ENCODE data around the gene PFKFB1.

The PFKFB1 gene

DNA sequence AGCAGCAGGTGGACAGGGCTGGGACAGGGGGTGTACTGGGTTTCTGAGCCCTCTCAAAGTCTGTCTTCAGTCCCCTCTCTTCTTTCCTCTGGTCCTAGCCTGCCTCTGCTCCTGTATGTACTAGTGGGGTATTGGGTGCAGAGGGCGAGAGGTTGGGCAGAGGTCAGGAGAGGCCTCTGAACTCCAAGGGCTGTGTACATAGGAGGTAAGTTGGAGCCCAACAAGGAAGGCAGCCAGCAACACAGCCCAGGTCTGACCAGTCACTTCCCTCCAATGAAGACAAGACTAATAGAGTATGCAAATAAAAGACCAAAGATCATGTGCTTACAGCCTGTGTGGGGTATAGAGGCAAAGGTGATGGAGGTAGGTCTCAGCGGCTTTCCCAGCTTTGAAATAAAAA lies at the start of gene PFKFB1:
Gene PFKFB1, minus strand, starts transcription at position 90 of the 400 bp plus-strand sequence. CDS start 181 bp downstream, outside the sequence.
- DNase-seq, result no peak

DNA sequence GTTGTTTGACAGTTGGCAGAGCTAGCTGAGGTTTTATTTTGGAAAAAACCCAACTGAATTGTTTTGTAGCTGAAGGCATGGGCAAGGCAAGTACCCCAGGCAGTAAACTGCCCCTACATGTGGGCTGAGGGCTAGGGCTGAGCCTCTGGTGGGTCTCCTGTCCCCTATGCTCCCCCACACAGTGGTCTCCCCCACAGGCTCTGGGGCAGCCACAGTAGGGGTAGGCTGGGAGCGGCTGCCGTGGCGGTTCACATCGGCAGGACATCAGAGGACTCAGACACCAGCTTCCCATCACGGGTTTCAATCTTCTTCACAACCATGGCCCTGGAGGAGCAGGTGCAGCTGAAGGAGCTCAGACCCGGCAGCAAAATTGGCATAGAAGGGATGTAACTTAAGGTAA lies 47.5 kb upstream of the PFKFB1 start:
- DNase-seq, result no peak

DNA sequence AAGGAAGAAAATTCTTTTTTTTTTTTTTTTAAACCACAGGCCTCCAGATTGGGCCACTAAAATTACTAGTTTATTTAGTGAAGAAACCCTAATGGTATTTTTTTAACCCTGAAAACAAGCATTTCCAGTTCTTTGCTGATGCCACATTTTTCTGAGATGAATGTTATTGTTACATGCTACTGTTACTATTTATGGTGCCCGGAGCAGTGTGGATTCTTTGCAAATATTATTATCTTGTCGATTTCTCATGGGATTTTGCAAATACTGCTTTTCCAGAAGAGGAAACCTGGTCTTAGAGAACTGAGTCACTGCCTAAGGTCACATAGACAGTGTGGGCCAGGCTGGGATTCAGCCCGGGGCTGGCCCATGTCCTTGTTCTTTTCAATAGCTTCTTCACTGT lies 45.5 kb upstream of the PFKFB1 start:
- no peak for DNase-seq

DNA sequence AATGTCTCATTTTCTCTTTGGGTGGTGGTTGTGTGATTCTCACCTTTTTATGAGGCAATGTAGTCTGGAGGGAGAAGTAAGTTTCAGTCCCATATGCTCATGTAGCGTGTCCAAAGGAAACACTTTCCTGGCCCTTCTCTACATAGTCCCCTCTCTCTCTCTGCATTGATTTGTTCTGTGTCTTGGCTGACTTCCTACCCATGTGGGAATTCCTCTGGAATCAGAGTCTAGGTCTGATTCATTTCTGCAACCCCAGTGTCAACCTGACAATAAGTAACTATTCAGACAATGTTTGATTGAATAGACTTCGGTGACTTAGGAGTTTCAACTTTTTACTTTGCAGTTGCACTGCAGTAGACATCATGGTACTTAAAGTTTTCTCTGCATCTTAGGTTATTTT lies 39.4 kb upstream of the PFKFB1 start:
- no peak for DNase-seq

DNA sequence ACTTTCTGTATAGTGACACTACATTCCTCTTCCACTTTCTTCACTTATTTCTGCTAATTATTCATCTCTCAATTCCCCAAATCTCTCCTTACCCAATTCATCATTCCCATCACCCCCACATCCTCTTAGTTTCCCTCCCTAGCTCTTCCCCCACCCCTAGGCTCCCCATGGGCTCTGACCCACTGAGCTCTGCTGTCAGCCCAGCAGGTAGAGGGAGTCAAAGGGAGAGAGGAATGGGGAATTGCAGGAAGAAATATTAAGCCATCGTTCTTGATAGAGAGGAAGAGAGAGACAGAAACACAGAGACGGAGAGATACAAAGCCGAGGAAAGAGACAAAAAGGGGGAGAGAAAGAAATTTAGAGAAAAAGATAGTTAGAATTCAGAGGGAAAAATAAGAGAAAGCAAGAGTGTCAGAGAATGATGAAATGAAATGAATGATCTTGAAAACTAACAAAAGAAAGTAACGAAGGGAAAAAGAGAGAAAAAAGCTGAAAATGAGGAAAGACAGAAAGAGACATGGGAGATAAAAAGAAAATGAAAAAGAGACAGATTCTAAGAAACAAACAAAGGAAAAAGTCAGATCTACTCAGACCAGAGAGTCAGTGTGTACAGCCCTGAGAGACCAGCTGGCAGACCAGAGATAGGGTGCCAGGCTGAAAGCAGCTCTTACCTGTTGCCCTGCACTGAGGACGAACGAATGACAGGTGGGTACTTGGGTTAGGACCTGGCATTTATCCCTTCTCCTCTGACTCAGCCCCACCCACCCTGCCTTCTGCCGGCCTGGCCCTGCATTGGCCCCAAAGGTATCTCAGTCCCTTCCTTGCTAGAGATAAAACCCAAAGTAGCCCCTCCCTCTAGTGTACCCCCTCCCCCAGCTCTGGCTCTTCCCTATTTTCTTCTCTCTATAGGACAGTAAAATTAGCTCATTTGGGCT lies 36.5 kb upstream of the PFKFB1 start, which contains the start of gene ALAS2:
Gene ALAS2, minus strand, starts transcription at position 707 of the 935 bp plus-strand sequence. CDS start 4,977 bp downstream, outside the sequence.
- no peak for DNase-seq

DNA sequence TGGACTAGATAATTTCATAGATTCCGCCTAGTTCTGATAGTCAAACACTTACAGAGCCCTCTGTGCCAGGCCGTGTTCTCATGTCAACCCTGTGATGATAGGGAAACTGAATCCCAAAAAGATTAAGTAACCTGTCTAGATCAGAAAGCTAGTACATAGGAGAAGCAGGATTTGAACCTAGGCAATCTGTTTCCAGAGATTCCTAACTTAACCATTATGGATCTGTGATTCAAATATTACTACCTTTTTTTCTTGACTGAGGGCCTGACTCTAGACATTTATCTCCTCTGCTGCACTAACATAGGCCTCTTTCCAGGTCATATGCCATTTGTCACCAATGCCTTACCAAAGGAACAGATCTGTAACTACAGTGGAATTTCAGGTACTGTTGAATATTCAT lies 35.3 kb upstream of the PFKFB1 start:
- no peak for DNase-seq

DNA sequence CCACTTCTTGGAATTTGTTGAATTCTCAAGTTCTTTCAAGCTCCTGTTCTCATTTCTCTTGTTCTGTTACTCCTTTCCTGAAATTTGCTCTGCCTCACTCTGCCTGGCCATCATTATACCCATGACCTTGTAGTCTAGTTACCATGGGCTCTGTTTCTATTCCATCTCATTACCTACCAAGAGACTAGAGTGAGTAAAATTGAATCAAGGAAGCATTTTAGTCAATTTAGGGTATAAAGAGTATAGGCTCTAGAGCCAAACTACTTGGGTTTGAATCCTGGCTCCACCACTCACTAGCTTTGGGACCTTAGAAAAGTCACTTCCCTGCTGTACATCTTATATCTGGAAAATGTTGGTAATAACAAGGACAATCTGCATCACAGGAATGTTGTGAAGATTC lies 34.6 kb upstream of the PFKFB1 start:
- no peak for DNase-seq

DNA sequence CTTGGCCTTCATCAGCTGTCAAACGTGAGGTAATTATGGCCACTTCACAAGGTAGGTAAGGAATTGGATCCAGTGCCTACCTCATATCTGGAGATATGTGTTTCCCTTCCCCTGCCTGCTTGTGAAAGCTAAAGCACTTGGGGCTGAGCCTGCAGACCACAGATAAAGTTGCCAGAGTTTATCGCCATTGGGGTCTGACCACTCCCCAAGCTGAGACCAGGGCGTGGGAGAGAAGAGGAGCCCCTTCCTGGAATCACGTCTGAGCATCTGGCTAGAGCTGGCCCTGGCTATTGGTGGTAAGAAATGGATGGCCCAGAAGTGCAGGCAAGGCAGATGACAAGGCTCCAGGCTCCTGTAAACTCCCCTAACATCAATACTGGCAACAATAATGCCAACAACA lies 34.1 kb upstream of the PFKFB1 start:
- no peak for DNase-seq

DNA sequence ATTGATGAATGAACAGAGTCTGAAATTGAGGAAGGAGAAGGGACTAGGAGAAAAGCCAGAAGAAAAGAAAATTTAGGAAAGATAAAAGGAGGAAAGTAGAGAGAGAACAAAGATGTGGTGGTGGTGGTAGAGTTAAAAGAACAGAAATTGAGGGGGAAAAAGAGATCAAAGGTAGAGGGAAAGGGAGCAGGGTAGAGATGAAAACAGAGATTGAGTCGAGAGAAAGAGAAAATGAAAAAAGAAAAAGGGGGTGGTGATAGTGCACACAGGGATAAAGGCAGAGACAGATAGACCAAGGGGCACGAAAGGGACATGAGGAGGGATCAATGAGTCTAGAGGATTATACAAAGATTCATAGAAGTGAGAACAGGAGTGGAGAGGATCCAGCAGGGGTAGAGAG lies 32.9 kb upstream of the PFKFB1 start:
- DNase-seq, result no peak

DNA sequence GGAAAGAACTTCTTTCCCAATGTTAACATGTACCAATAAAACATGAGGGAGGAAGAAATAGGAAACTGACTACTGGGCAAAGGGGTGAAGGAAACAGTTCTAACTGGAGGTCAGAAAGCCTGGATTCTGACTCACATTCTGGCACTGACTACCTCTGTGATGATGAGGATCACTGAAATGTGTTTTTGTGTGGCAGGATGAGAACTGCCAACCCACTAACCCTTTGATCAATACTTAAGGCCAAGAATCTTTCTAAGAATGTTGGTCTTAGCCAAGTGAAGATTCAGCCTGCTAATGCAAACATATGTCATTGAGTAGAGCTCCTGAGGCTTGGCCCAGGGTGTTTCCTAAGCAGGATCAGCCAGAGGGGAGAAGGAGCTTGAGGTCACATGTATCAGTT lies 32.2 kb upstream of the PFKFB1 start:
- no peak for DNase-seq

DNA sequence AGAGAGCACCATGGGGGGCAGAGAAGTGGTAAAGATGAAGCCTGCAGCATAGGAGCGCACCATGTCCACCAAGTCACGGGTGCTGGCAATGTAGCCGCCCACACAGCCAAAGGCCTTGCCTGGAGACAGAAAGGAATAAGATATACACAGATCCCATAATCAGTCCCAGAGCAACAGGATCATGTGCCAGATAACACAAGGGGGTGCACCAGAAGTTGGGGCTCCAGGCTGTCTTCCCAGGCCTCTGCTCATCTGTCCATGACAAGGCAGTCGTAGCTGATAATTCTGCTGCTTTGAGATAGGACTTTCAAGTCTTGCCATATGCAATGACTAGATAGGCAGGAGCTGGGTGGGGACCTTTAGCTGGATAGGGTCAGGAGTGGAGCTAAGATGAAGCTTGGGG lies 20.9 kb upstream of the PFKFB1 start:
- no peak for DNase-seq

DNA sequence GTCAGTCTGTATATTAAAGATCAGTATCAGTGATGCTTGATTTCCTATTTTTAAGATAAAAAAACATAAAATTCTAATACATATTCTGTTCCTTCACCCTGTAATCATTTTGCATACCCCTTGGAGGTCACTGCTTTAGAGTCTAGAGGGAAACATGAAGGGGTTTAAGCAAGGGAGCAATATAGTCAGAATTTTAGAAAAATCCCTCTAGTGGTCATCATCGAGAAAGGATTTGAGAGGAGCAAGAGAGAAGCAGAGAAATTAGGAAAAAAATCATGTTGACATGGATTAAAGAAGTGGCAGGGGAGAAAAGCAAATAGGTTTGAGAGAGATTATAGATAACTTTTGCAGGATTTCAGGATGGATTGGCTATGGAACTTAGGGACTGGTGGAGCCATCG lies 17.3 kb upstream of the PFKFB1 start:
- DNase-seq, result no peak

DNA sequence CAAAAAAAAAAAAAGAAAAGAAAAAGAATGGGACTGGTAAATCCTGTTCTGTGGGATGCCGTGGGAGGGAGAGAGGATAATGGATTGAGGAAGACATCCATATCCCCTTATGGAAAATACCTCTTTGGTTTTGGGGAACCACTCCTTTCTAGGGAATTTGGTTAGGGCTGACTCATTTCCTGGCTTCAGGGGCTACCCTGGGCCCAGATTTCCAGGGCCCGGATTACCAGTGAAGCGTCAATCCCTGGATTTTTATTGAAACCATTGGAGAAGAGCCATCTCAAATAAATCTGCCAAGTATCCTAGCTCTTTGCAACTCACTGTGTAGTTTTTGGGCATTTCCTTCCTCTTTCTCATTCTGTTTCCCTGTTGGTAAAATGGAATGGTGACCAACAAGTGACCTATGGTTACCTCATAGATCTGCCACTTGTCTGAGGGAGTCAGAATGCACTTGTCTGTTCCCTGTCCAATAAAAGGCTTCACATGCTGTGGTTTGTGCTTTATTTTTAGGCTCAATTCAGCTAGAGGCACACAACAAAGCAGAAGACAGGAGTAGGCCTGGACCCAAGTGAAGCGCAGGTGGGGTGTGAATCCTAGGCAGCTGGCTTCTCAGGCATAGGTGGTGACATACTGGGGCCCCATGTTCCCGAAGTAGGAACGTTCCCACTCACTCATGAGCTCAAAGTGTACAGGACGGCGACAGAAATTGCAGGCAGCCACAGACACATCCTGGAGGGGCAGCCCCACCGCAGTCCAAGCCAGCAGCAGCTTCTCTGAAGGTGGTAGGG lies 14.8 kb upstream of the PFKFB1 start:
- no peak for DNase-seq

DNA sequence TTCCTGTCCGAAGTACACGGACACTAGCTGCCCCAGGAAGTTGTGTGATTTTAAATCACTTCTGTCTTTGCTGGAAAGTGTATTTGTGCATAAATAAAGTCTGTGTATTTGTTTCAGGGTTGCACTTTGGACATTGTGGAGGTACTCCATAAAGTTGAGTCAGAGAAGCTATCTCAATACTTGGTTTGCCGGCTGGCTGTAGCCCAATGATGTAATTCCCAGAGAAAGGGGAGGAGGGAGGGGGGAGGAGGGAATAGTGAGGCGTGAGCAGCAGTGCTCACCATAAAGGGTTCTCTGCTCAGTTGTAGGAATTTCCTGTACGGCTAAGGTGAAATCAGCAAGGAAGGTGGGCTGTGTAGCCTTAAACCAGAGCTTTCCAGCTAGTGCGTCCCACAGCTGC lies 13.7 kb upstream of the PFKFB1 start:
- no peak for DNase-seq

DNA sequence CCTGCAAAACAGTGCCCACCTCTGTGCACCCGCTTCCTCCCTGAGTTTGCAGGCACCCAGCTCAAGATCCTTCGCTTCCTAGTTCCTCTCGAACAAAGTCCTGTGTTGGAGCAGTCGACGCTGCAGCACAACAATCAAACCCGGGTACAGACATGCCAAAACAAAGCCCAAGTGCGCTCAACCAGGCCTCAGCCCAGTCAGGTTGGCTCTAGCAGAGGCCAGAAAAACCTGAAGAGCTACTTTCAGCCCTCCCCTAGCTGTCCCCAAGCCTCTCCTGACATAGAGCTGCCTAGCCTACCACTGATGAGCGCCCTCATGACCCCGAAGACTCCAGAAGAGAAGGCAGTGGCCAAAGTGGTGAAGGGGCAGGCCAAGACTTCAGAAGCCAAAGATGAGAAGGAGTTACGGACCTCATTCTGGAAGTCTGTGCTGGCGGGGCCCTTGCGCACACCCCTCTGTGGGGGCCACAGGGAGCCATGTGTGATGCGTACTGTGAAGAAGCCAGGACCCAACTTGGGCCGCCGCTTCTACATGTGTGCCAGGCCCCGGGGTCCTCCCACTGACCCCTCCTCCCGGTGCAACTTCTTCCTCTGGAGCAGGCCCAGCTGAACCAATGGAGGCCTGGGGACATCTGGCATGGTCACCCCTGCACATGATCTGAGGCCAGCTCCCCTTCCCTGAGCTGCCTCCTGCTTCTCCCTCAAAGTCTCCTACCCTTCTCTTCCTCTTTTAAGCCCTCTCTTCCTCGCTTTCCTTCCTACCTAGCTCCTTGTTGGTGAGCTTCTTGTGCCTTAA lies 13.0 kb upstream of the PFKFB1 start:
- no peak for DNase-seq

DNA sequence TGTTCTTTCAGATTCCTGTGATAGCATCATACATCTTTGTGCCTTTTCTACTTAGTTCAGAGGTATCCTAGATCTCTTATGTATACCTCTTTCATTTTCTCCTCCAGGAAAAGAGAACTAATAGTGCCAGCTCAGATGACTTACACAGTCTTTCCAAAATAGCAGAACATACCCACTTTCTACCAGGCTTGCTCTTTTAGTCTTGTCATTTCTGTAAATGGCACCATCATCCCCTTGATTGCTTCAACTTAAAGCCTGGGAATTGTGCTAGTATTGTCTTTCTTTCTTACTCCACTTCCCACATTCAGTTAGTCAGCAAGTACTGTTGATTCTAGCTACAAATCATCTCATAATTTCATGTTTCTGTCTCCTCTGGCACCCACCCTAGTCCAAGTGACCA lies 11.3 kb upstream of the PFKFB1 start:
- no peak for DNase-seq

DNA sequence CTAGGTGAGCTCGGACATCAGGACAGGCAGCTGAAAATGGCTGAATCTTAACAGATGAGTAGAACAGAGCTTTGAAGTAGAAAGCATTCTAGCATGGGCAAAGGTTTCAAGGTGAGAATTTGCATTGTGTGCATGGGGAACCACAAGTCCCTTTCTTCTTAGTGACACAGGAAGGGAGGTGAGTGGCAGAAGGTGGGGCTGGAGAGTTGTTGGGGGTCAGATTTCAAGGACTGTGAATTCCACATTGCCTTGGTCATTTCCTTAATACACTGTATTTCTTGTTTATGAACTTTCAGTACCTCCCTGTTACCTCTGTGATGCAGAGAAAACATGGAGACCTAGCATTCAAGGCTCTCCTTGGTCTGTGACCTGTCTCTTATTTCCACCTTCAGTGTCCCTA lies 10.2 kb upstream of the PFKFB1 start:
- no peak for DNase-seq

DNA sequence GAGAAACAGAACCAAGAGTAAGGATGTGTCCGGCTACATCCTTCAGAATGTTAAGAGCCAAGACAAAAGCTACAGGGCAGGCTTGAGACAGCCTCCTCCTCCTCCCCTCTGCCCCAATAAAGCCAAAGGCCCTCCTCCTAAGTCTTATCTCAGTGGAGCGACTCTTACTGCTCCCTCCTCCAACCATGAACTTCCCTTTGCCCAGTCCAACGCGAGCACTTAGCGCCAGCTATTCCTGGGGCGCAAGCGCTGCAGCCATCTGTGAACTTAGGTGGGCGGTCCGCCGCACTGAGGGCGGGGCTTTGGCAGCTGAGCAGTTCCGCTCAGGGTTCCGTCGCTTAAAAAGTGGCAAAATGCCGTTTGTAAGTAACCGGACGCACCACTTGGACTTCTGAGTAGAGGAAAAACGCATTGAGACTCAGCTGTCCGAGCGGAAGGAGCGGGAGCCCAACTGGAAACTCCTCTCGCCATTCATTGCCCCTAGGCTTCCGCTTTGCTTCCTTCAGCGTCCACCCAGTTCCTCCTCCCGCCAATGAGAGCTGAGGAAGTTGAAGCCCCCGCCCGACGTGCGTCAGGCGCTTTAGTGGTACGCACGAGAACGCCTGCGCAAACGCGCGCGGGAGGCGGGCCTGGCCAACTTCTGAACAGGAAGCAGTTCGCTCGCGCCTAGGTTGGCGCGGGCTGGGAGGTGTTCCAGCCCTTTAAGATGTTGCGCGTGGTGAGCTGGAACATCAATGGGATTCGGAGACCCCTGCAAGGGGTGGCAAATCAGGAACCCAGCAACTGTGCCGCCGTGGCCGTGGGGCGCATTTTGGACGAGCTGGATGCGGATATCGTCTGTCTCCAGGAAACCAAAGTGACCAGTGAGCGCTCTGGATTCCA lies 6.0 kb upstream of the PFKFB1 start, which contains the start of gene APEX2:
Gene APEX2, plus strand, starts transcription at position 647 of the 882 bp plus-strand sequence. Its CDS starts 60 bp downstream, at position 707.
- DNase-seq, result peak; percentile 81

DNA sequence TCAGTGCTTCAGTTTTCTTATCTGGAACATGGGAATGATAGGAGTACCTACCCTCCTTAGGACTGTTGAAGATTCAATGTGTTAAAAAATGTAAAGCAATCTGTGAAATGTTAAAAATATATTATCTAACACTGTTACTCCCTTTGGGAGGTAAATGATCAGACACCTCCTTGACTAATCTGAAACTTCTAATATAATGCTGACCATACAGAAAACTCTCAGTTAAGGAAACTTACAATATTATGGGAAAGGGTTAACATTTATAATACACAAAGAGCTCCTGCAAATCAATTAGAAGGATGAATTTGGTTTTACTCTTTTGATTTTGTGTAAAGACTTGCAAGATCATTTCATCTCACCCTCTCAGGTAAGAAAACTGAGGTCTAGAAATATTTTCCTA lies 1.6 kb upstream of the PFKFB1 start:
- DNase-seq, result no peak

DNA sequence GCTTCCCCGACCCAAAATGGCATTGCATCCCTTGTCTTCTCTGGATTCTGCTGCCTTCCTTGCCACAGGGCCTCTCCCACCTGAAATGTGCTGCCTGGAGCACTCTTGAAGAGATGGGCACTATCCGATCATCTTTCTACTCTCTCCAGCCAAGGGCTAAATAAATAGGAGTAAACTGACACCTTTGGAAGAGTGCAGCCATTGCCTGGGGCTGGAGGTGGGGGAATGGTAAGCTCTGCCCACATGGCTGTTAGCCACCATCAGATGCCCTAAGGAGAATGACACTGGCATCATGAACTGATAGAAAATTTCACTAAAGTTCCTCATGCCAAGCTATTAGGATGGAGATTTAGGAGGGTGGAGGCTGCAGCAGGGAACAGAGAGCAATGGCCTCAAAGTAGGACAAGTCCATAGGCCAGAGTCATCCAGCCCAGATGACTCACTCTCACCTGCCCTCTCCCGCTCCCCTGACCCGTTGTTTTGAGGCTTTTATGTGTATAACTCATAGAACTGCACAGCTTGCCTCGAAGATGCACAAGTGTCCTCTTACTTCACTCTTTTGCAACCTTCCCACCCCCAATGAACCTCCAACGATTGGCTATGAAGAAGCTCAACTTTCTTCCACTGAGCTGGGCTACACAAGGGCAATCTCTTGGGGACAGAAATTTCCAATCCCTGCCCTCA lies 822 bp upstream of the PFKFB1 start:
- DNase-seq, result no peak

DNA sequence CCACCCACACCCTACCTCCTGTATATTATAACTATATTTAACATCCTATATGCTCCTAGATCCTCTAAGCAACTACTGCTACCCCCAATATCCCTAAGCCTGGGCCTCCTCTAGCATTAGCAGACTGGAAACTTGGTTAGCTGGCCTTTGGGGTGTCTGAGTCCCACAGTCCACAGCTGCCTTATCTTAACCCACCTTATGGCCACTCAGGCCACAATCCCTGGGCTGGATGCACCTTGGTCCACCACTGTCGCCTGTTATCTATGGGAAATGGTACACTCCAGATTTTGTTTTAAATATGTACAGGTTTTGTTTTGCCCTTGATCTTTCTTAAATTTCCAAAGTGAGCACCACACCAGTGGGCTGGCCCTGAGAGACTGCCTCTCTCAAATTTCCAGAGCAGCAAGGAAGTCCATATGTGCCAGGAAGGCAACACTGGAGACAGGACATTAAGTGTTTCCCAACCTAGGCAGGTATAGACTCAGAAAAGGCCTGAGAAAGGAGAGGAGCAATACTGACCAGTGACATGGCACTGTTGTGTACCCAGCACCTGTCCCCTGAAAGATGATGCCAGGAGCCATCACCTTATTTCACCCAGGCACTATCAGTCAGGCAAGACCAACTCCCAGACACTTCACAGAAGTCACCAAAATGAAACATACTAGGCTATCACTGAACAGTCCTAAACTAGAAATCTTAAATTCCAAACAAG lies 921 bp downstream of the PFKFB1 start:
- DNase-seq, result no peak
